Activated CD4-positive, alpha-beta T cell treated with anti-CD3 and anti-CD28 coated beads, Interleukin-2, amount 50 U/mL, for 24 hours (primary cell): ENCODE data around the gene SOCS1.

Experiments
- DNase-seq, 2 donors: peaks; one replicate each; pipeline ENCODE4 v3.0.0-alpha.2; 2020; ENCODE audit warnings: low read depth in 1 of 2, low spot score in 1 of 2

SOCS1 gene

GRCh38 chr16:11262915-11263314 lies 6.9 kb upstream of the SOCS1 start:
- DNase-seq, result no peak

GRCh38 chr16:11260596-11260966 lies 4.6 kb upstream of the SOCS1 start:
- no peak for DNase-seq

- no peak for DNase-seq
Measured at GRCh38 chr16:11259655-11260595, 3.9 kb upstream of the SOCS1 start.

- DNase-seq, result peak in 1 of 2 donors; percentile 32
Measured at GRCh38 chr16:11258553-11259492, 2.8 kb upstream of the SOCS1 start.

- DNase-seq, result peak; percentile 17 to 45
Measured at GRCh38 chr16:11257131-11257938, 1.3 kb upstream of the SOCS1 start.

- peak in 1 of 2 donors; percentile 28 for DNase-seq
Measured at GRCh38 chr16:11256661-11257130, 692 bp upstream of the SOCS1 start.

GRCh38 chr16:11254913-11255736 lies 879 bp downstream of the SOCS1 start:
- peak; percentile 30 to 43 for DNase-seq

GRCh38 chr16:11253995-11254912 lies 1.8 kb downstream of the SOCS1 start:
- no peak for DNase-seq

- peak; percentile 32 to 35 for DNase-seq
Measured at GRCh38 chr16:11253009-11253994, 2.7 kb downstream of the SOCS1 start.

GRCh38 chr16:11252482-11252931 lies 3.5 kb downstream of the SOCS1 start:
- peak in 1 of 2 donors; percentile 28 for DNase-seq

GRCh38 chr16:11251525-11252481 lies 4.2 kb downstream of the SOCS1 start:
- peak; percentile 65 to 81 for DNase-seq

GRCh38 chr16:11250786-11251524 lies 5.0 kb downstream of the SOCS1 start:
- no peak for DNase-seq

- DNase-seq, result peak in 1 of 2 donors; percentile 16
Measured at GRCh38 chr16:11250091-11250785, 5.8 kb downstream of the SOCS1 start.

GRCh38 chr16:11249233-11250061 lies 6.6 kb downstream of the SOCS1 start:
- no peak for DNase-seq
